ENCODE data around the gene RAB3C. TPM values are rescaled to one million over a fixed set of nuclear protein-coding genes. Genes with fewer than 3 reads are reported as not detected.

Gene RAB3C
- total and polyA plus RNA-seq, 3 experiments from 2014 or later = not detected

- H3K4me3 ChIP-seq (ENCODE audit: low read length) = no peak overlapping the region
- H3K36me3 ChIP-seq (ENCODE audit: insufficient read depth, low read length) = no peaks in the 10 kb centered on the region
- H3K27ac ChIP-seq (ENCODE audit: low read depth, low read length) = no peak overlapping the region
- peaks cover 3% of the 10 kb centered on the region for H3K9me3 ChIP-seq (ENCODE audit: low read length)
- peaks cover 6 to 15% (median 9%) of the 10 kb centered on the region in 5 donors for H3K9me3 Mint-ChIP-seq
- ChIA-PET CTCF (no interaction called here), POLR2A (no interaction called here)
- H3K27me3 Mint-ChIP-seq = peaks cover 0 to 3% of the 10 kb centered on the region in 2 donors
- H3K27me3 ChIP-seq (ENCODE audit: insufficient read depth, low read length, poor library complexity, severe bottlenecking) = no peaks in the 10 kb centered on the region
- no peaks in the 10 kb centered on the region for H3K36me3 Mint-ChIP-seq
- DNase-seq = no peak
- H3K4me1 Mint-ChIP-seq = no peaks in the 10 kb centered on the region
- no peaks in the 10 kb centered on the region for H3K4me1 ChIP-seq (ENCODE audit: insufficient read depth, low read length)
- H3K27ac Mint-ChIP-seq = no peak overlapping the region
- H3K4me3 Mint-ChIP-seq = no peak overlapping the region
These were observed 253.5 kb downstream of the RAB3C start for GRCh38 chr5:58836351-58836750.

- no peaks in the 10 kb centered on the region for H3K4me1 Mint-ChIP-seq
- Histone ChIP-seq H3K27ac (ENCODE audit: low read depth, low read length) (no peak overlapping the region), H3K36me3 (ENCODE audit: insufficient read depth, low read length) (no peaks in the 10 kb centered on the region), H3K4me1 (ENCODE audit: insufficient read depth, low read length) (no peaks in the 10 kb centered on the region), H3K4me3 (ENCODE audit: low read length) (no peak overlapping the region), H3K9me3 (ENCODE audit: low read length) (peaks cover 3% of the 10 kb centered on the region), H3K27me3 (ENCODE audit: insufficient read depth, low read length, poor library complexity, severe bottlenecking) (no peaks in the 10 kb centered on the region)
- H3K4me3 Mint-ChIP-seq = no peak overlapping the region
- H3K9me3 Mint-ChIP-seq = peaks cover 6 to 21% (median 9%) of the 10 kb centered on the region in 5 donors
- CTCF ChIA-PET = no interaction called here
- H3K27me3 Mint-ChIP-seq = peaks cover 0 to 20% of the 10 kb centered on the region in 2 donors
- DNase-seq = no peak
- H3K27ac Mint-ChIP-seq = no peak overlapping the region
- no peaks in the 10 kb centered on the region for H3K36me3 Mint-ChIP-seq
- POLR2A ChIA-PET = no interaction called here
These were observed 255.9 kb downstream of the RAB3C start for GRCh38 chr5:58838729-58839128.

- Mint-ChIP-seq H3K36me3 (no peaks in the 10 kb centered on the region), H3K4me3 (no peak overlapping the region), H3K27ac (no peak overlapping the region), H3K27me3 (peaks cover 2 to 37% of the 10 kb centered on the region in 2 donors), H3K4me1 (no peaks in the 10 kb centered on the region), H3K9me3 (peaks cover 6 to 21% (median 9%) of the 10 kb centered on the region in 5 donors)
- H3K36me3 ChIP-seq (ENCODE audit: insufficient read depth, low read length) = no peaks in the 10 kb centered on the region
- H3K4me3 ChIP-seq (ENCODE audit: low read length) = no peak overlapping the region
- no peaks in the 10 kb centered on the region for H3K4me1 ChIP-seq (ENCODE audit: insufficient read depth, low read length)
- peaks cover 3% of the 10 kb centered on the region for H3K9me3 ChIP-seq (ENCODE audit: low read length)
- no peaks in the 10 kb centered on the region for H3K27me3 ChIP-seq (ENCODE audit: insufficient read depth, low read length, poor library complexity, severe bottlenecking)
- no peak overlapping the region for H3K27ac ChIP-seq (ENCODE audit: low read depth, low read length)
- no peak for DNase-seq
- POLR2A ChIA-PET = no interaction called here
- CTCF ChIA-PET = no interaction called here
These were observed 260.0 kb downstream of the RAB3C start for GRCh38 chr5:58842852-58843251.

GRCh38 chr5:58844395-58844794, 261.5 kb downstream of the RAB3C start:
- no peak overlapping the region for H3K4me3 ChIP-seq (ENCODE audit: low read length)
- no peaks in the 10 kb centered on the region for H3K4me1 ChIP-seq (ENCODE audit: insufficient read depth, low read length)
- no peaks in the 10 kb centered on the region for H3K4me1 Mint-ChIP-seq
- peaks cover 6 to 18% (median 8%) of the 10 kb centered on the region in 5 donors for H3K9me3 Mint-ChIP-seq
- H3K4me3 Mint-ChIP-seq = no peak overlapping the region
- no peak for DNase-seq
- no peaks in the 10 kb centered on the region for H3K36me3 Mint-ChIP-seq
- H3K27ac Mint-ChIP-seq = no peak overlapping the region
- no peaks in the 10 kb centered on the region for H3K27me3 ChIP-seq (ENCODE audit: insufficient read depth, low read length, poor library complexity, severe bottlenecking)
- H3K27ac ChIP-seq (ENCODE audit: low read depth, low read length) = no peak overlapping the region
- no peaks in the 10 kb centered on the region for H3K36me3 ChIP-seq (ENCODE audit: insufficient read depth, low read length)
- peaks cover 2 to 42% of the 10 kb centered on the region in 2 donors for H3K27me3 Mint-ChIP-seq
- peaks cover 3% of the 10 kb centered on the region for H3K9me3 ChIP-seq (ENCODE audit: low read length)
- CTCF ChIA-PET = no interaction called here
- POLR2A ChIA-PET = no interaction called here

GRCh38 chr5:58847041-58847440, 264.2 kb downstream of the RAB3C start:
- no peak for DNase-seq
- no peaks in the 10 kb centered on the region for H3K4me1 ChIP-seq (ENCODE audit: insufficient read depth, low read length)
- H3K36me3 ChIP-seq (ENCODE audit: insufficient read depth, low read length) = no peaks in the 10 kb centered on the region
- Mint-ChIP-seq H3K4me3 (no peak overlapping the region), H3K9me3 (peaks cover 0 to 2% (median 0%) of the 10 kb centered on the region in 5 donors), H3K4me1 (no peaks in the 10 kb centered on the region), H3K27ac (no peak overlapping the region), H3K27me3 (peaks cover 2 to 49% of the 10 kb centered on the region in 2 donors), H3K36me3 (no peaks in the 10 kb centered on the region)
- no peak overlapping the region for H3K4me3 ChIP-seq (ENCODE audit: low read length)
- CTCF ChIA-PET = interaction anchor here (1.8 kb wide), 1 partner anchor 24 kb away, joined by 4 read pairs; no protein-coding TSS in a partner anchor
- no peaks in the 10 kb centered on the region for H3K9me3 ChIP-seq (ENCODE audit: low read length)
- H3K27ac ChIP-seq (ENCODE audit: low read depth, low read length) = no peak overlapping the region
- POLR2A ChIA-PET = no interaction called here
- H3K27me3 ChIP-seq (ENCODE audit: insufficient read depth, low read length, poor library complexity, severe bottlenecking) = no peaks in the 10 kb centered on the region

- POLR2A ChIA-PET = no interaction called here
These were observed 266.3 kb downstream of the RAB3C start for GRCh38 chr5:58849223-58849622.

GRCh38 chr5:58849921-58850667, 267.2 kb downstream of the RAB3C start:
- H3K4me3 ChIP-seq (ENCODE audit: low read length) = no peak overlapping the region
- Mint-ChIP-seq H3K27ac (no peak overlapping the region), H3K36me3 (no peaks in the 10 kb centered on the region), H3K27me3 (peaks cover 2 to 26% of the 10 kb centered on the region in 2 donors), H3K9me3 (no peaks in the 10 kb centered on the region), H3K4me3 (no peak overlapping the region), H3K4me1 (no peaks in the 10 kb centered on the region)
- no peak overlapping the region for H3K27ac ChIP-seq (ENCODE audit: low read depth, low read length)
- no peaks in the 10 kb centered on the region for H3K36me3 ChIP-seq (ENCODE audit: insufficient read depth, low read length)
- H3K4me1 ChIP-seq (ENCODE audit: insufficient read depth, low read length) = no peaks in the 10 kb centered on the region
- POLR2A ChIA-PET = no interaction called here
- no peak for DNase-seq
- no peaks in the 10 kb centered on the region for H3K9me3 ChIP-seq (ENCODE audit: low read length)
- no peaks in the 10 kb centered on the region for H3K27me3 ChIP-seq (ENCODE audit: insufficient read depth, low read length, poor library complexity, severe bottlenecking)
- CTCF ChIA-PET = interaction anchor here (1.3 kb wide), 1 partner anchor 37 kb away, joined by 3 read pairs; no protein-coding TSS in a partner anchor

More at GRCh38 chr5:58849223-58849622, 266.3 kb downstream of the RAB3C start:
- Mint-ChIP-seq H3K9me3 (no peaks in the 10 kb centered on the region), H3K27ac (no peak overlapping the region), H3K4me3 (no peak overlapping the region), H3K36me3 (no peaks in the 10 kb centered on the region), H3K27me3 (peaks cover 2 to 32% of the 10 kb centered on the region in 2 donors), H3K4me1 (no peaks in the 10 kb centered on the region)
- no peak overlapping the region for H3K27ac ChIP-seq (ENCODE audit: low read depth, low read length)
- H3K9me3 ChIP-seq (ENCODE audit: low read length) = no peaks in the 10 kb centered on the region
- no peaks in the 10 kb centered on the region for H3K36me3 ChIP-seq (ENCODE audit: insufficient read depth, low read length)
- no peaks in the 10 kb centered on the region for H3K4me1 ChIP-seq (ENCODE audit: insufficient read depth, low read length)
- CTCF ChIA-PET = no interaction called here
- no peak overlapping the region for H3K4me3 ChIP-seq (ENCODE audit: low read length)
- no peaks in the 10 kb centered on the region for H3K27me3 ChIP-seq (ENCODE audit: insufficient read depth, low read length, poor library complexity, severe bottlenecking)
- no peak for DNase-seq

GRCh38 chr5:58851153-58851552, 268.3 kb downstream of the RAB3C start:
- H3K4me1 ChIP-seq (ENCODE audit: insufficient read depth, low read length) = no peaks in the 10 kb centered on the region
- H3K27me3 ChIP-seq (ENCODE audit: insufficient read depth, low read length, poor library complexity, severe bottlenecking) = no peaks in the 10 kb centered on the region
- no peaks in the 10 kb centered on the region for H3K36me3 ChIP-seq (ENCODE audit: insufficient read depth, low read length)
- ChIA-PET POLR2A (no interaction called here), CTCF (no interaction called here)
- no peaks in the 10 kb centered on the region for H3K4me1 Mint-ChIP-seq
- H3K9me3 ChIP-seq (ENCODE audit: low read length) = no peaks in the 10 kb centered on the region
- no peak overlapping the region for H3K4me3 ChIP-seq (ENCODE audit: low read length)
- no peak for DNase-seq
- H3K36me3 Mint-ChIP-seq = no peaks in the 10 kb centered on the region
- H3K4me3 Mint-ChIP-seq = no peak overlapping the region
- no peak overlapping the region for H3K27ac Mint-ChIP-seq
- no peak overlapping the region for H3K27ac ChIP-seq (ENCODE audit: low read depth, low read length)
- H3K9me3 Mint-ChIP-seq = no peaks in the 10 kb centered on the region
- H3K27me3 Mint-ChIP-seq = peaks cover 0 to 26% of the 10 kb centered on the region in 2 donors

Measured in CD8-positive, alpha-beta memory T cell (primary cell).